GM10248 (cell line): ENCODE results near the gene PRM3.

Experiments used
- CTCF ChIA-PET: fragments of 300-600 bp; sonication (Branson Sonifier 250); formaldehyde crosslinking; extraction: SDS; loops from one replicate; lab custom pipeline; 2021; ENCODE audit warnings: antibody characterized with exemption; lab: Yijun Ruan, JAX
- POLR2A ChIA-PET: fragments of 350-650 bp; sonication (Branson Sonifier 250); formaldehyde crosslinking; extraction: SDS; loops from one replicate; lab custom pipeline; 2020; ENCODE audit warnings: antibody characterized with exemption; lab: Yijun Ruan, JAX
- DNase-seq: peaks from one replicate; pipeline ENCODE4 v3.0.0; 2012; ENCODE audit errors: extremely low spot score
- CTCF ChIP-seq: IDR thresholded peaks from 2 replicates; pipeline ENCODE4 v1.5.1; 2012; ENCODE audit warnings: mild to moderate bottlenecking, low read depth; ENCODE audit errors: extremely low read depth, missing control alignments, control extremely low read depth

Gene PRM3

GRCh38 chr16:11307639-11308492, 34.4 kb upstream of the PRM3 start:
- ChIA-PET POLR2A (interaction anchor here (7.1 kb wide), 1 partner anchor 53 kb away, joined by 52 read pairs; the partner anchor contains the start of gene SOCS1), CTCF (interaction anchor here (0.7 to 6.0 kb wide), 6 partner anchors 10 to 64 kb away, joined by 3 to 48 read pairs (median 4); partner anchors contain the start of gene SOCS1)
- DNase-seq: no peak
- TF ChIP-seq CTCF: no peak

- ChIA-PET POLR2A (interaction anchor here (7.1 kb wide), 1 partner anchor 52 kb away, joined by 52 read pairs; the partner anchor contains the start of gene SOCS1), CTCF (interaction anchor here (5.5 kb wide), 1 partner anchor 9 kb away, joined by 36 read pairs; no protein-coding TSS in a partner anchor)
- DNase-seq: no peak
- no peak for TF ChIP-seq CTCF
Observed at GRCh38 chr16:11306997-11307638, 33.7 kb upstream of the PRM3 start.

GRCh38 chr16:11306381-11306780, 33.0 kb upstream of the PRM3 start:
- no peak for DNase-seq
- ChIA-PET POLR2A (no interaction called here), CTCF (no interaction called here)
- TF ChIP-seq CTCF: no peak

- CTCF ChIA-PET: interaction anchor here (1.0 kb wide), 1 partner anchor 53 kb away, joined by 3 read pairs; no protein-coding TSS in a partner anchor
- POLR2A ChIA-PET: no interaction called here
- no peak for TF ChIP-seq CTCF
- DNase-seq: no peak
Observed at GRCh38 chr16:11303405-11304138, 30.1 kb upstream of the PRM3 start.

GRCh38 chr16:11302977-11303376, 29.5 kb upstream of the PRM3 start:
- no peak for DNase-seq
- CTCF ChIA-PET: no interaction called here
- POLR2A ChIA-PET: no interaction called here
- no peak for TF ChIP-seq CTCF
